PC-3 (cell line): Measurements from ENCODE around the gene CAMK4.

Experiments used
- EZH2 ChIP-seq: fragments of 300-600 bp; sonication (generic); IDR thresholded peaks from one replicate; pipeline ENCODE4 v1.6.1; 2017; ENCODE audit warnings: antibody characterized with exemption, mild to moderate bottlenecking, low read length; ENCODE audit not compliant: unreplicated experiment
- EZH2phosphoT487 ChIP-seq: fragments of 300-600 bp; sonication (generic); IDR thresholded peaks from 2 replicates; pipeline ENCODE4 v1.6.1; 2018; ENCODE audit warnings: mild to moderate bottlenecking, antibody characterized with exemption, low read length, borderline replicate concordance
- TF ChIP-seq, protein P1 (sequence below): fragments of 300-600 bp; sonication (generic); conservative IDR thresholded peaks from 2 replicates; pipeline ENCODE4 v1.5.1; 2017; ENCODE audit warnings: antibody characterized with exemption, low read depth, mild to moderate bottlenecking, low read length

DNA sequence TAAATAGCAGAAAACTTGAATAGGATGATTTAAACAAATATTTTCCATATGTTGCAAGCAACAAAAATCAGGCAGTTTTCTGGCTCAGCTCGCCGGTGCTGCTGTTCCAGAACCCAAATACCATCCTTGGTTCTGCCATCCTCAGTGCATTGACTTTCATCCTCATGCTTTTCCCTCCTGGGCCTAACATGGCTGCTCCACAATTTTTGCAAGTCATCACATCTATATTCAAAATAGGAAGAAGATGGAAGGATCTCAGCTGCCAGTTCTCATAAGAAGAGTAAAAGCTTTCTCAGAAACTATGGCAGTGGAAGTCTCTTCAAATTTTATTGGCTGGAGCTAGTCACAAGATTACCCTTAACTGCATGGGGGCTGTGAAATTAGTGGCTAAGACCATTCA, 151.5 kb downstream of the CAMK4 start:
- TF ChIP-seq, protein P1, sequence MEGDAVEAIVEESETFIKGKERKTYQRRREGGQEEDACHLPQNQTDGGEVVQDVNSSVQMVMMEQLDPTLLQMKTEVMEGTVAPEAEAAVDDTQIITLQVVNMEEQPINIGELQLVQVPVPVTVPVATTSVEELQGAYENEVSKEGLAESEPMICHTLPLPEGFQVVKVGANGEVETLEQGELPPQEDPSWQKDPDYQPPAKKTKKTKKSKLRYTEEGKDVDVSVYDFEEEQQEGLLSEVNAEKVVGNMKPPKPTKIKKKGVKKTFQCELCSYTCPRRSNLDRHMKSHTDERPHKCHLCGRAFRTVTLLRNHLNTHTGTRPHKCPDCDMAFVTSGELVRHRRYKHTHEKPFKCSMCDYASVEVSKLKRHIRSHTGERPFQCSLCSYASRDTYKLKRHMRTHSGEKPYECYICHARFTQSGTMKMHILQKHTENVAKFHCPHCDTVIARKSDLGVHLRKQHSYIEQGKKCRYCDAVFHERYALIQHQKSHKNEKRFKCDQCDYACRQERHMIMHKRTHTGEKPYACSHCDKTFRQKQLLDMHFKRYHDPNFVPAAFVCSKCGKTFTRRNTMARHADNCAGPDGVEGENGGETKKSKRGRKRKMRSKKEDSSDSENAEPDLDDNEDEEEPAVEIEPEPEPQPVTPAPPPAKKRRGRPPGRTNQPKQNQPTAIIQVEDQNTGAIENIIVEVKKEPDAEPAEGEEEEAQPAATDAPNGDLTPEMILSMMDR = no peak
- TF ChIP-seq EZH2 = no peak
- TF ChIP-seq EZH2phosphoT487 = no peak
